CD4-positive, alpha-beta T cell treated with Interleukin-2 at 100 ng/mL for 4 hours (primary cell): Measurements from ENCODE around the gene GRIN2C.

Experiments used
- DNase-seq: peaks from one replicate; pipeline ENCODE4 v3.0.0-alpha.2; 2020; ENCODE audit warnings: low spot score

The GRIN2C gene

GRCh38 chr17:74799097-74799496, 60.6 kb downstream of the GRIN2C start:
- no peak for DNase-seq

GRCh38 chr17:74798239-74798707, 61.4 kb downstream of the GRIN2C start:
- no peak for DNase-seq

- DNase-seq = no peak
Observed at GRCh38 chr17:74797824-74798223, 61.9 kb downstream of the GRIN2C start.

DNA sequence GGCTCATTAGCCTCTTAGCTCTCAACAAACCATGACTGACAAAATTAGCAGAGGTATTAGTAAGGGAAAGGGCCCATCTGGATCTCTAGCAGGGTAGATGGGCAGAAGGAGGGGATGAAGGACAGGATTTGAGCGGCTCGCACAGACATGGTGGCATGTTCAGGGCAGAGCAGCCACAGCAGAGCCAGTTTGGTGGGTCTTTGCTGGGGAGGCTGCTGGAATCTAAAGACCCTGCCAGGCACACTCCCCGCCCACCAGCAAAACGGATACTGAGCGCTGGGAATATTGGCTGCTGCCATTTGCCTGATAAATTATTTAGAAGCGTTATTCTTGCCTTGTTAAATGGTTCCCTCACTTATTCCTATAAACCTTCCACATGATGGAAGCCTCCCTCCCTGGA, 62.8 kb downstream of the GRIN2C start:
- DNase-seq = no peak

GRCh38 chr17:74796211-74796610, 63.5 kb downstream of the GRIN2C start:
- DNase-seq = no peak

DNA sequence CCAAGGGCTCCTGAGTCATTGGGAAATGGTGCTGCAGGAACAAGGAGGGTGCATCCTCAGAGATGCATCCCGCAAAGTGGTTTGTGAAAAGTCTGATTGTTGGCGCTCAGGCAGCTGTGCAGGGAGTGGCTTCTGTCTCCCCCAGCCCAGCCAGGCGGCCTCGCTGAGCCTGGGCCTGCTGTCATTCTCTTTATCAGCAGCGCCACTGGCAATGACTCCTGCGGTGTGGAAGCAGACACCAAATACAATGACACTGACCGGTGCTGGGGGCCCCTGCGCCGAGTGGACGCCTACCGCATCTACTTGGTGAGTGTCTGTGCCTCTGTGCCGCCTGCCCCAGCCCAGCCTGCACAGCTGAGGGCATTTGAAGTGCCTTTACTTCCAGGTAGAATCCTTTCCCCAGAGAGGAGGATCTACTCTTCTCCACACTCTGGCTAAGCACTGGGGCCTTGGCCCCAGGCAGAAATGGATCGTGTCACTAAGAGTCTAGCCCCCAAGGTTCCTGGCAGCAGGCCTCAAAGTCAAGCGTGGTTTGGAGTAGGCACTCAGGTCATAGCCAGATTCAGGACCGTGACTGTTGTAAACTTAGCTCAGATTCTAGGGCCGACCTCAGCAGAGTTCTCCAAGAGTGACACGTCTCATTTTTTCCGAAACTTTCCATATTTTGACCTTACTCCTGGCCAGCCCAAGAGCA, 64.2 kb downstream of the GRIN2C start:
- DNase-seq = no peak

- DNase-seq = no peak
Observed at GRCh38 chr17:74792586-74793105, 67.0 kb downstream of the GRIN2C start.
